Stimulated activated CD4-positive, alpha-beta T cell treated with anti-CD3 and anti-CD28 coated beads, Interleukin-15, amount 100 ng/mL, for 24 hours (primary cell): Measurements from ENCODE around the gene GDPD2.

Source experiments
- DNase-seq: peaks from one replicate; pipeline ENCODE4 v3.0.0-alpha.2; 2020

Gene GDPD2

DNA sequence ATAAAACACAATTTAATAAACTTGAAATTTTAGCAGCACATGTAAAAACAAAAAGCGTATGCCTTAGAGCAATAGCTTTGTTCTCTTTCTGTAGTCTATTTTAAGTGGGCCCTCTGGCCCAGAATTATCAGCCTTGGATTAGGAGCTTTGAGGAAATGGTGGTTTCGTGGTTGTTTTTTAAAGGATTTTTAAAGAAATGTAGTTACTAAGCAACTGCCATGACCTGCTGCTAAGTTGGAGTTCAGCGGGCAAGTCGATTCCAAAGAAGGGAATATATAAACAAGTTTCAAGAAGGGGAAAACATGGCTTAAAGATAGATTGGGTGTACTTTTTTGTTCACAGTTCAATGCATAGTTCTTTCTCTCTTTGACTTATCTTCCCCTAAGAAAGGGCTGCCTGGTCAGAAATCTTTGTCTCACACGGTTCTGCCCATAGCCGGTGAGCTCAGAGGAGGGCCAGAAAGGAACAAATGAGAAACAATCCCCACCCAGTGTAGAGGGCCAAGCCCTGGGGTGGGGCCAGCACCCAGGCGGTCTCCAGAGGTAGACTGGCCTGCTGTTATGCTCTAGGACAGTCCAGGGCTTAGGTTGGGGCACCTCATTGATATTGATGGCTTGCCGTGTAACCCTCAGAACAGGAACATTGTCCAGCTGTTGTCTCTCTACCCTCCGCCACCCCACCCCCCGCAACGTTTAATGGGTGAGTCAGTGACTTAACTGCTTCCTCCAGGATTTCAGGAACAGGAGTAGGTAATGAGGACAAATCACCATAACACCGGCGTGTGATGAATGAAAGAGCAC, 54.0 kb downstream of the GDPD2 start:
- DNase-seq, result no peak

DNA sequence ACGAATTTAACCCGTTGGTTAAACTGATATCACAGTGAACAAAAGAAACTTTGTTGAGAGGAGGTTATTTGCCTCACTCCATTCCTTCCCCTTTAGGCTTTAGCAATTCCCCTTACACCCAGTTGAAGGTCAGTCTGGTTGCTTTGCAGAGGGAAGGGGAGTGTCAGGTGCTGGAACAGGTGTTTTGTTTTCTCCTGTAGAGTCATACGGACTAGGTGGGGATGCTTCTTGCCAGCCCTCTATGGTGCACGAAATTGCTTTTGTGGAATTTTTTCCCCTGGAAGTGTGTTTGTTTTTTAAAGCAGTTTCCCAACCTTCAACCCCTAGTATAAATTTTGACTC, 54.6 kb downstream of the GDPD2 start:
- no peak for DNase-seq

DNA sequence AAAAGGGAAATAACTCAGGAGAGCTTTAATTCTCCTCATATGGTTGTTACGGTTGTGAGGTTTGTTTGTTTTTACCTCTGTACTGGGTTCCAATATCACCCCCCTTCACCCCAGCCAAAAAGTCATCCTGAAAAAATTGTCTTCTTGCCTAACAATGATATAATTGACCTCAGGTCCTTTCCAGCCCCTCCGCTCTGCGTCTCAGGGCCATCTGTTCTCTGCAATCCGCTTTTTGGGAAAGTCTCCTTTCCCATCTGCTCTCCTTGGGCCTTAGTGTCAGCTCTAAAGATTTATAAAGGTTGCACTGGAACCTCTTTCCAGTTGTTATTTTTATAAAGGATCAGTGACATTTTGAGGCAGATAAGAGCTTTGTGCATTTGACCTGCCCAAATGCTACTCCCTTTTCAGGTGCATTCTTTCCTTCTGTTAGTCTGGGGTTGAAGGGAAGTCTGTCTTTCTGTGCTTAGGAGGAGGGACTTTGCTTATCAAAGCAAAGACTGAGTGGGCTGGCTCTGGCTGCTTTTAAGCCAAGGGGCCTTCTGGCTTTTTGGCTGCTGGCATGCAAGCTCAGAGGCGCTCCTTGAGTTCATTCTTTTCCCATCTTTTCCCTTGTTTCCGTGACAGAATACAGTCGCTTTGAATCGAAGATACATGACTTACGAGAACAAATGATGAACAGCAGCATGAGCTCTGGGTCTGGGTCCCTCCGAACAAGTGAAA, 55.6 kb downstream of the GDPD2 start:
- no peak for DNase-seq

DNA sequence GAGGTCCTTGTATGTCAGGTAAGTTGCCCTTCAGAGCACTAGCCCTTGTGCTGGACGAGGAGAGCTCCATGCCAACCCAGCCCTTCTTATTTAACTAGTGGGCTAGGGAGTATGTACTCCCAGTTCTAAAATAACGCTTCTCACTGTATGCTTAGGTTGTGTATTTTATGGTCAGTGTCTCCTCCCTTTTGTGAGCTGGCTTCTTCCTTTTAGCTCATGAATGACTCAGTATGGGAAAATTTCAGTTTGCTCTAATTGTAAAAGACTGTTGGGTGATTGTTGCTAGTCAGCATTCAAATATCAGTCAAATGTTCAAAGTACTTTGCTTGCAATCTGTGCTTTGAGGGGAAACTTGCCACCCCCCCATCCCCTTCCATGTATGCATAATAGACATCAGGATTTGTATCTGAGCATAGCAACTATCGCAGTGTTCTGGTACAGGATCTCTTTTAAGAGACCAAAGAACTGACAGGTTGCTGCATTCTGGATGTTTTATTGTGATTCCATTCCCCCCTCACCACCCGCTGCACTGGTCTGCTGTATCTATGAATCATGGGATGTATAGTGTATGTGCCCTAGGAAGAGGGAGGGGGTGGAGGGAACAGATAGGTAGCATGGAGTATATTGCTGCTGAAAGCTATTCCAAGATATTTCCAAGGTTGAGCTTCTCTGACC, 56.3 kb downstream of the GDPD2 start:
- no peak for DNase-seq

DNA sequence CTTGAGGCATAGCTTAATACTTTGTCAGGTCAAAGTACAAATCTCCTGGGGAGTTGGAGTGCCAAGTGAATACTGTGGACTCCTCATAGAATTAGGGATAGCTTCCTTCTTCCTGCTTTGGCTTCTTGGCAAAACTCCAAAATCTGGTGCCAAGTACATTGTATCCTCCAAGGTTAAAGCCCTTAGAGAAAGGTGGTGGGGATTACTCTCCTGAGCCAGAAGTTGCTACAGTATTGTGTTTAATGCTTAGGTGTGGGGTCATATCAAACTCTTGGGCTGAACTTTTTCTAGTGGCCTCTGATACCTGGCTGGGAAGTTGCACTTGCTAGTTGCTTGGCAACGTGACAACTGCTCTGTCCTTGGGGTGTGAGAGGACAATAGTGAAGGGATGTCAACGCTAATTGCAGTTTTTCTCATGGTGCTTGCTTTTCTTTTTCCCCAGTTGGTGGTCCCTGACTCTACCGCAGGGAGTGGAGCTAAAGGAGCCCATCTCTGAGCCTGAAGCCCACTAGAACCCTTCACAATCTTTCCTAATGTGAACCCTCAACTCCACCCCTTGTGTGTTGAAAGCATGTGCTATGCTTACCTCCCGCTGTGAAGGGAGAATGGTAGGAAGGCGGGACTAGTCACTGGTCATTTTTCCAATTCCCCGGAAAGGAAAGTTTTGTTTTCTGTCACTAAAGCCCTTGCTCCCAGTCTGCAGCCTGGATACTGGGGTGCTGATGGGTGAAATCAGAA, 57.0 kb downstream of the GDPD2 start:
- no peak for DNase-seq

DNA sequence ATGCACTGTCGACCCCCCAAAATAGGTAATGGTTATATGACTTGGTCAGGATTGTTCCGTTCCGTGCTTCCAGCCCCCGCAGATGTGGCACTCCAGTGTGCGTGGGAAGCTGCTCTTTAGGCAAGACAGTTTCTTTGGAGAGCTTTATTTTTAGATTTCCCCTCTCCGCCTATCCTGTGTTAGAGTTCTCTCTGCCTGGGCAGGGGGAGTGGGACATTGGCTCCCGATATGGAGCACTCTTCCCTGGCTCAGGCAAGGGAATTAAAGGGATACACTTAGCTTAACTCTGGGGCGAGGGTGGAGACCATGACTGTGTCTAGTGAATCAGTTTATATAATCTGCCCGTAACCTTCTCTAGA, 57.5 kb downstream of the GDPD2 start:
- DNase-seq, result no peak

DNA sequence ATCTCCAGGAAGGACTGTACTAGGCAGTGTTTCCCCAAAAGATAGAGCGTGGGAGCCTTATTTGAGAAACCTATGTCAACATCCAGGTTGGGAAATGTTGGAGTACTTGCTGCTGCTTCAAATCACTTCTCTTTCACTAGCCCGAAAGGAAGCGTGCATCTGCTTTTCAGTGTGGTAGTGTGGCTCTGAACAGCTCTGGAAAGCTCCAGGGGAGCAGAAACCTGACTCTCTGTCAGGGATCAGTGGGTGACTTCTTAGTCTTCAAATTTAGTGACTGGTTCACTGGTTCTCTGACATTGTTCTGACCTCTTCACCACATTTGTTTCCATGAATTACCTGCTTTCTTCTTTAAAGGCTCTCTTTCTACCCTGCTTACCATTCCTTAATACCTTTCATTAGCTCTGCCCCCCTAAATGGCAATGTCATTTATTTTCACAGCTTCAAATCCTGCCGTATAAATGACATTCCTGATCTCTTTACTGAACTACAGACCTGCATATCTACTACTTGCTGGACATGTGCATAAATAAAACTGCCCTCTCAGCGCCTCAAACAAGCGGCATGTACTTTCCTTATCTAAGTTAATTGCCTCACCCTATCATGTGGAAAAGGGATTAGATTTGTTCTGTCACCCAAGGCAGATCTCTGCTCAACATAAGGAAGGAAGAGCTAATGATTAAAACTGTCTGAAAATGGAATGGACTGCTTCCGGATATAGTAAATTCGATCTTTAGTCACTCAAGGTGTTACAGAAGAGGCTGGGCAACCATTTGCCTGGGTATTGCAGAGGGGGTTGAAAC, 58.6 kb downstream of the GDPD2 start:
- DNase-seq, result no peak

DNA sequence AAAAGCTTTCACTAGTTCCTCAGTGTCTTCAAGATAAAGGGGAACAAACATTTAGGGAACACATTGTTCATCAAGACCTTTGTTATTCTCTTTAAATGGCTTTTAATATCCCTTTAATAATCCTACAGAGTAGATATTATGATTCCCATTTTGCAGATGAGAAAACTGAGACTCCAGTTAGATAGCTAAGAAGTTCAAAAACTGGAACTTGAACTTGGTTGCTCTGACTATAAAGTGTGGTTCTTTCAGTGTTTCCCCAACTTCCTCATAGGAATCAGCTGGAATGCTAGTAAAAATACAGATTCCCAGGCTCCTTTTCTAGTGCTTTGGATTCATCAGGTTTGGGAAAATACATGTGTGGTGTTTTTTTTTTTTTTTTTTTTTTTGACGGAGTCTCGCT, 59.2 kb downstream of the GDPD2 start:
- no peak for DNase-seq
